ENCODE results near the gene ACAP1.

DNA sequence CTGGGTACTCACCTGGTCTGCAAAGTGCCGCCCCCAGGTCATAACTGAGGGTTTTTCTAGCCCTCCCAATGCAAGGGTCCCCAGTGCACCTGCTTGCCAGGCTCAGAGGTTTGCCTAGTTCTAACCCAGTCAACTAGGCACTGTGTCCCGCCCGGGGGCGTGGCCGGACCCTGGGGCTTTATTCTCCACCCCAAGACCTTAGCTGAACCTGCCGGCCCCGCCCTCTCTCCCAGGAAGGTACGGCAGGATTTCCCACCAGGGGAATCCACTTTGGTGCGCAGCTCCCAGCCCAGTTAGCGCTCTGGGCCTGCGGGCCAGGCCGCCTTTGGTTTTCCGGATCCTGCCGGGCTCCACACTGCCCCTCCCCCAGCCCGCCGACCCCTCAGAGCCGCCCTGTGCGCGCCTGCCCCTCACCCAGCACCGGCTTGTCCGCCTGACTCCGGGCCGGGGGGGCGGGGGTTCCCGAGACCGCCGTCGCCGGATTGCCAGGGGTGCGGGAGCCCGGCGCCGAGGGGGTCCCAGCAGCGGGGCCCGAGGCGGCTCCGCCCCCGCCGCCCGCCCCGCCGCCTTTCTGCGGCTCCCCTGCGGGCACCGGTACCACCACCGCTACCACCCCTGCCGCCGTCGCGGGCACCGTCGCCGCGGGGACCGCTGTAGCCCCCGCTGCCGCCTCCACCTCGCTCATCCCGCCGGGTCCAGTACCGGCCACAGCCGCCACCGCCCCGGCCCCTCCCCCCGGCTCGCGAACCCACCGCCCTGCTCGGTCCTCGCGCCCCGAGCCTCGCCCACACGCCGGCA is 42.3 kb upstream of the ACAP1 start:
- TF ChIP-seq, protein P1, sequence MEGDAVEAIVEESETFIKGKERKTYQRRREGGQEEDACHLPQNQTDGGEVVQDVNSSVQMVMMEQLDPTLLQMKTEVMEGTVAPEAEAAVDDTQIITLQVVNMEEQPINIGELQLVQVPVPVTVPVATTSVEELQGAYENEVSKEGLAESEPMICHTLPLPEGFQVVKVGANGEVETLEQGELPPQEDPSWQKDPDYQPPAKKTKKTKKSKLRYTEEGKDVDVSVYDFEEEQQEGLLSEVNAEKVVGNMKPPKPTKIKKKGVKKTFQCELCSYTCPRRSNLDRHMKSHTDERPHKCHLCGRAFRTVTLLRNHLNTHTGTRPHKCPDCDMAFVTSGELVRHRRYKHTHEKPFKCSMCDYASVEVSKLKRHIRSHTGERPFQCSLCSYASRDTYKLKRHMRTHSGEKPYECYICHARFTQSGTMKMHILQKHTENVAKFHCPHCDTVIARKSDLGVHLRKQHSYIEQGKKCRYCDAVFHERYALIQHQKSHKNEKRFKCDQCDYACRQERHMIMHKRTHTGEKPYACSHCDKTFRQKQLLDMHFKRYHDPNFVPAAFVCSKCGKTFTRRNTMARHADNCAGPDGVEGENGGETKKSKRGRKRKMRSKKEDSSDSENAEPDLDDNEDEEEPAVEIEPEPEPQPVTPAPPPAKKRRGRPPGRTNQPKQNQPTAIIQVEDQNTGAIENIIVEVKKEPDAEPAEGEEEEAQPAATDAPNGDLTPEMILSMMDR (conservative IDR thresholded peaks at IDR 0.05 in 1 of 2, IDR thresholded peaks at IDR 0.05 in 1 of 2; ENCODE audit: low read depth in 1 of 2, low read length in 2 of 2), result no peak
- peak; percentile 81 for TF ChIP-seq EZH2 (IDR thresholded peaks at IDR 0.05; ENCODE audit: low read length, missing control alignments)
